Effector memory CD8-positive, alpha-beta T cell (primary cell): ENCODE measurements around the gene COL2A1.

Source experiments
- ATAC-seq: fragments of 150-1000 bp; cut with Tn5 transposase; replicated peaks from 2 replicates; pipeline ENCODE4 v1.10.0; 2021; ENCODE audit warnings: mild to moderate bottlenecking, moderate library complexity
- DNase-seq, 3 experiments: peaks; one replicate each; pipeline ENCODE4 v3.0.0; 2021
- H3K27ac Mint-ChIP-seq, 2 donors: one replicate each; pipeline ENCODE4 v1.8.0; 2022; ENCODE audit warnings: mild to moderate bottlenecking in 2 of 2, mixed read lengths in 2 of 2, moderate library complexity in 2 of 2
- H3K27me3 Mint-ChIP-seq, 2 donors: one replicate each; pipeline ENCODE4 v1.8.0; 2022; ENCODE audit warnings: mixed read lengths in 2 of 2
- H3K36me3 Mint-ChIP-seq: one replicate; pipeline ENCODE4 v1.8.0; 2022; ENCODE audit warnings: mild to moderate bottlenecking, moderate library complexity, mixed read lengths; ENCODE audit not compliant: insufficient read depth
- H3K4me1 Mint-ChIP-seq, 2 donors: one replicate each; pipeline ENCODE4 v1.8.0; 2022; ENCODE audit warnings: low read depth in 2 of 2, mixed read lengths in 2 of 2
- H3K4me3 Mint-ChIP-seq, 2 donors: one replicate each; pipeline ENCODE4 v1.8.0; 2022; ENCODE audit warnings: mild to moderate bottlenecking in 2 of 2, mixed read lengths in 2 of 2, moderate library complexity in 2 of 2
- H3K9me3 Mint-ChIP-seq, 2 donors: one replicate each; pipeline ENCODE4 v1.8.0; 2022; ENCODE audit warnings: mixed read lengths in 2 of 2

The COL2A1 gene

DNA sequence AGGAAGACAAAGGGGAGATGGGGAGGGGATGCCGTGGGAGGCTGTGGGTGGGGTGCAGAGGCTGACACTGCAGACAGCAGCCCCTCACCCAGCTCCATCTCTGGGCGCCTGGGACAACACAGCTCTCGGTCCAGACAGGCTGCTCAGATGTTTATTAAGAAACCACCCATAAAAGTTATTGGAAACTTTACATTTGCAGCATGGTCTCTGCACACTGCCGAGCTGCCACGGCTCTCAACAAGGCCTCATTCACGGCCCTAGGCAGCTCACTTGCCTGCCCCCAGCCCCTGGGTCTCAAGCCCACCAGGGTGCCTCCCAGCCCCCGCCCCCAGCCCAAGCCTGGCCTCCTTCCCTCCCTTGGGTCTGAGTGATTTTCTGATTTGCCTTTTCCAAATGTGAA lies 21.0 kb upstream of the COL2A1 start:
- no peak overlapping the region for H3K27ac Mint-ChIP-seq
- no peak for ATAC-seq
- no peak for DNase-seq
- H3K27me3 Mint-ChIP-seq: peaks cover 52 to 58% of the 10 kb centered on the region in 2 donors
- peaks cover 3% of the 10 kb centered on the region for H3K36me3 Mint-ChIP-seq
- no peak overlapping the region for H3K4me3 Mint-ChIP-seq
- H3K4me1 Mint-ChIP-seq: no peaks in the 10 kb centered on the region
- no peaks in the 10 kb centered on the region for H3K9me3 Mint-ChIP-seq

DNA sequence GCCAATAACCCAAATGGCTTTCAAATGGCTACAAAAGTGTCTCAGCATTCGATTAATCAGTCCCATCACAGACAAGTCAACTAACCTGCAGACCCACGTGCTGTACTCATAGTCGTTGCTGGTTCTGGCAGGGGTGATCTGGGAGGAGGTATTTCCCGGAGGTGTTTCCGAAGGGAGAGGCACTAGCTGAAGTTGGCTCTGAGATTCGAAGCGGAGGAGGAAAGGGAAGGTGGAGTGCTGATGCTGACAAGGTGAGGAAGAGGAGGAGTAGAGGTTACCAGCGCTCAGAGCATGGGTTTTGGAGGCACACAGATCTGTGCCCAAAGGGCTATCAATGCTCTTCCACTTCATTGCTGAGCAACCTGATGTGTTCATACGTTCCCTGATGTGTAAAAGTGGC lies 20.5 kb upstream of the COL2A1 start:
- Mint-ChIP-seq H3K36me3 (peaks cover 3% of the 10 kb centered on the region), H3K27me3 (peaks cover 56 to 57% of the 10 kb centered on the region in 2 donors), H3K4me3 (no peak overlapping the region), H3K9me3 (no peaks in the 10 kb centered on the region), H3K27ac (no peak overlapping the region), H3K4me1 (no peaks in the 10 kb centered on the region)
- DNase-seq (no peak), ATAC-seq (no peak)

DNA sequence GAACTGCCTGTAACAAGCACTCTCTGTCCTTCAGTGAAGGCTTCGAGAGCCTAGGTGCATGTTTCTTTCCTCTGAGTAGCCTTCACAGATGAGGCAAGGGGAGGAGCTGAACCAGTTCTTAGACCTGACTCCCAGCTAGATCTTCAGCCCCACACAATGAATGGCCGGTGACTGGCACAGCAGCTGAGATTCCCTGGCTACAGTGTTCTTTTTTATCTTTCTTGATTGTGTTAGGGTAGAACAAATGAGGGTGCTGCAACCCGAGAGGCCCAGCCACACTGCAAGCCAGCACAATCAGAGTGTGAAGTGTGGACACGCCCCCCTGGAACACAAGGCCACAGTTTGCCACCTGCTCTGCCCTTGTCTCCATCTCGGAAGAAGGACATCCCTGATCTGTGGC lies 19.1 kb upstream of the COL2A1 start:
- H3K27ac Mint-ChIP-seq: no peak overlapping the region
- H3K4me3 Mint-ChIP-seq: no peak overlapping the region
- H3K36me3 Mint-ChIP-seq: peaks cover 3% of the 10 kb centered on the region
- ATAC-seq (no peak), DNase-seq (no peak)
- no peaks in the 10 kb centered on the region for H3K4me1 Mint-ChIP-seq
- H3K9me3 Mint-ChIP-seq: no peaks in the 10 kb centered on the region
- peaks cover 63 to 66% of the 10 kb centered on the region in 2 donors for H3K27me3 Mint-ChIP-seq

DNA sequence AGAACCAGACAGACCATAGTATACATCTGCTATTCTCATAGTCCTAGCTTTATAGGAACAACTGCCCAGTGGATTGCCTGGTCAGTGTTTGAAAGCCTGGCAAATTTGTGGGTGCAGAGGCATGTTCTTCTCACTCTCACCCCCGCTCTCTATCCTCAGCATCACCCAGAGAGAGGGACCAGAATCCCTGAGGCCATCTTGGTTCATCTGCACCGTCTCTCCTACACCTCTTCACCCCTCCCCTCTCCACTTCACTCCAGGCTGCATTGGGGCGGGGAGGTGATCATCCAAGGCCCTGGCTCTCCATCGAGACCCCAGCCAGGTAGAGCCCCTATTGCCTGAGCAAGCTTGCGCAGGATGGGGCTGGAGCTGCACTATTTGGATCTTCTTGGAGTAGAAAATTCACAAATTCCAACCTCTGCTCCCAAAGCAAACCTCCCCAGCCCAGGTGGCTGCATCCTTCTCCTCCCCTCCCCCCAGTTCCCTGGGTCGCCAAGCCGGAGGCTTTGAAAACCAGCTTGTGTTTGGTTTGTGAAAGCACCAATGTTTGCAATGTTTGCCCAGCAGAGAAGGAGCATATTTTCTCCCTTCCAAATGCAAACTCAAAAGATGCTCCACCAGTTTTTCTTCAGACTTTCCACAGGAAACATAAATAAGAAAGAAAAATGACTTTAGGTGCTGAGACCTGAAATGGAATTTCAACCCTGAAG lies 18.6 kb upstream of the COL2A1 start:
- ATAC-seq (no peak), DNase-seq (no peak)
- H3K27ac Mint-ChIP-seq: no peak overlapping the region
- peaks cover 3% of the 10 kb centered on the region for H3K36me3 Mint-ChIP-seq
- peaks cover 66% of the 10 kb centered on the region in 2 donors for H3K27me3 Mint-ChIP-seq
- H3K4me3 Mint-ChIP-seq: no peak overlapping the region
- no peaks in the 10 kb centered on the region for H3K9me3 Mint-ChIP-seq
- no peaks in the 10 kb centered on the region for H3K4me1 Mint-ChIP-seq

DNA sequence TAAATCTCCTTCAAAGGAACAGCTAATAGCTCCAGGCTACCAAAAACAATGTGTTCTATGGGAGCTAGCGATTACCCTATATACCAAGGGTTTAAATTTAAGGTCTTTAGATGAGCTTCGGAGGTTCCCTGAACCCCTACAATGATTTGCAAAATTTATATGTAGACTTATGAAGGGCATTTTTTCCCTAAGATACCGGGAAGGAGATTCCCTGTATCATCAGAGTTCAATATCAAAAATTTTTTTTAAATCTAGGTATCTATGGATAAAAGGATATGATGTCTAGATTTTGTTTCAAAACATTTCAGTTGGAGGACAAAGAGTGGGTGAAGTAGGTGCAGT lies 17.9 kb upstream of the COL2A1 start:
- Mint-ChIP-seq H3K4me3 (no peak overlapping the region), H3K4me1 (no peaks in the 10 kb centered on the region), H3K27me3 (peaks cover 65 to 66% of the 10 kb centered on the region in 2 donors), H3K36me3 (peaks cover 3% of the 10 kb centered on the region), H3K27ac (no peak overlapping the region), H3K9me3 (no peaks in the 10 kb centered on the region)
- no peak for ATAC-seq
- DNase-seq: no peak

DNA sequence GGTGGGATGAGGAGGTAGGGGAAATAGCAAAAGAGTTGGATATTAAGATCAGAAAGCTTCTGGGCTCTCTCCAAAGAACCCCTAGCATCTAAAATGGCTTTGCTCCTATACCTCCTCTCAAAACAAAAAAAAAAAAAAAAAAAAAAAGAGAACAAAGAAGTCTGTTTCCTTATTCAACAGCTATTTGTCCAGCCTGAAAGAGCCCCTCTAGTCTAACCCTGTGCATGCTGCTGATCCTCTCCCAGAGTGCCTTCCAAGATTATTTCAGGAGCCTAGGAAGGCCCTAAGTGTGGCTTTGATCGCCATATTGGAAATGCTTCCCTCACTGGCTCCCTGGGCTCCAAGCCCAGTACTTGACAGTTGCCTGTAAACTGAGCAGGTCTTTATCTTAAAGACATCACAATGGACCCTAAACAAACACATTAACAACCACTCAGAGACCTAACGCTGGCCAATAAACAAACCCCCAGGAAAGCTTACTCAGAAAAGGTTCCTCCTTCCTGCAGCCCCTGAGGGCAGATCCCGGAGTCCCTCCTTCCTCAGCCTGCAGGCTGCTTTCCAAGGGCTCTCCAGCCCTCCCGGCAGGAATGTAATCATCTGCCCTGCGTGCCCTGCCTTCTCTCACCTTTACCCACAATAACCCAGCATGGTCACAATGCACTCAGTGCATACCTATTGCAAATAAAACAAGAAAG lies 17.4 kb upstream of the COL2A1 start:
- H3K27ac Mint-ChIP-seq: no peak overlapping the region

DNA sequence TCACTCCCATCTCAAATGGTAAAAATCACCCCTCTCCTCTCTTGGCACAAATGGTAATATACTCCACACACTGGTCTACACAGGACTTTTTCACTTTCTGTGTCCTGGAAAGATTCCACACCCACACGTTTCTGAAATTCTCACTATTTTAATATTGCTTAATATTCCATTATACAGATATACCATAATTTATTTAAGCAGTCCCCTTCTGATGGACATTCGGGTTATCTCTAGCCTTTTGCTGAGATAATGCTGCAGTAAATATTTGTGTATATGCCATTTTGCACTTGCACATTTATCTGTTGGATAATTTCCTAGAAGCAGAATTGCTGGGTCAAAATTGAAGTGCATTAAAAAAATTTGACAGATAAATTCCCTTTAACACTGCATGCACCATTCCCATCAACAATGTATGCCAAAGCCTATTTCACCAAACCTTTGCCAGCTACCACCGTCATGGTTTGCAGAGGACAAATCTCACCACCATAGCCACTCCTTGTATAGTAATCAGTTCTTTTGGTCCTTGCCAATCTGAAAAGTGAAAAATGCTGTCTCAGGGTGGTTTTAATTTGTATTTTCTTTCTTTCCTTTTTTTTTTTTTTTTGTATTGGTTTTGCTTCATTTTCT lies 15.5 kb upstream of the COL2A1 start:
- ATAC-seq: no peak
- Mint-ChIP-seq H3K36me3 (peaks cover 3% of the 10 kb centered on the region), H3K27ac (no peak overlapping the region), H3K4me1 (no peaks in the 10 kb centered on the region), H3K4me3 (no peak overlapping the region), H3K9me3 (no peaks in the 10 kb centered on the region), H3K27me3 (peaks cover 52 to 75% of the 10 kb centered on the region in 2 donors)
- no peak for DNase-seq

More for the DNA sequence above, 17.4 kb upstream of the COL2A1 start:
- Mint-ChIP-seq H3K27me3 (peaks cover 61 to 68% of the 10 kb centered on the region in 2 donors), H3K4me3 (no peak overlapping the region), H3K4me1 (no peaks in the 10 kb centered on the region), H3K9me3 (no peaks in the 10 kb centered on the region), H3K36me3 (peaks cover 3% of the 10 kb centered on the region)
- ATAC-seq: no peak
- DNase-seq: no peak

DNA sequence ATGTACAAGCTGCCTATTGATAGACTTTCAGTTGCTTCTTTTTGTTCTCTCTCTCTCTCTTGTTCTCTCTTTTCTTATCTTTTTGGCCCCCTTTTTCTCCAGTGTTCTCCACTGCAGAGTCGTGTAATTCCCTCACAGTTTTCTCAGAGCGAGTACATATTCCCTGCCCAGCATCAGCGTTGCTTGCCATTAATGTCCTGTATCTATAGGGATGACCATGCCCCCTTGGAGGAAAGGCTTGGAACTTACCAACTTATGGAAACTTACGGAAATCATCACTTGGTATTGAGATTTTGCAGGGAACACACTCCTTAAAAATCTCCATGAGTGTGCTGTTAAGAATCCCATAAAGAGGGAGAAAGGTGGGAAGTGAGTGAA lies 14.3 kb upstream of the COL2A1 start:
- H3K9me3 Mint-ChIP-seq: no peaks in the 10 kb centered on the region
- ATAC-seq (no peak), DNase-seq (no peak)
- H3K36me3 Mint-ChIP-seq: no peaks in the 10 kb centered on the region
- H3K4me3 Mint-ChIP-seq: no peak overlapping the region
- no peaks in the 10 kb centered on the region for H3K4me1 Mint-ChIP-seq
- H3K27me3 Mint-ChIP-seq: peaks cover 51 to 80% of the 10 kb centered on the region in 2 donors
- H3K27ac Mint-ChIP-seq: no peak overlapping the region

DNA sequence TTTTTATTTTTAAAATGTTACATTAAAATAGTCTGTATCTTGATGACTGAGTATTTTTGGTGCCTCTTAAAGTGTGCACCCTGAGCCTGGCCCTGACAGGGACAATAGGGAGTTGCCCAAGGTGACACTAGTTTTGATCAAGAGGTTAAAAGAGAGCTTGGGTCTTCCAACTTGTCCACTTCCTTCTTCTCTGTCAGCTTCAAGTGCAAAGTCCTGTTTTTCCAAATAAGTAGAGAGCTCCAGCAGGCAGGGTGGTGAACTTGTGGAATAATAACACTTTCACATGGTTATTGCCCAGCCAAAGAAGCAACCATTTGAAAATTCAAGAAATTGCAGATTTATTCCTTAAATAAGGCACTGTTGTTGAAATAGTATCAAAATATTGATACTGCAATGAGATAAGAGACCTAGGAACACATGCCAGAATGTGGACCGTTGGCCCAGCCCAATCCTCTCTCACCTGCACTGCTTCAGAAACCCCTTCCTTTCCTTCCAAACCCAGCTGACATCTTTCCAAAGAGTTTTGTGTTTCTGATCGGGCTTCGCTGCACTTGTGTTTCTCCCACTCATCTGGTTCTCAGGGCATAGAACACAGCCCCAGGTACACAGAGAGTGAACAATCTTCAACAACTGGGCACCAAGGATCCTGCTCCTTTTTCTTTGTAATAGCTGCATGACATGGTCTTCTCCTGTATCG lies 13.8 kb upstream of the COL2A1 start:
- Mint-ChIP-seq H3K27ac (no peak overlapping the region), H3K4me1 (no peaks in the 10 kb centered on the region), H3K36me3 (no peaks in the 10 kb centered on the region), H3K27me3 (peaks cover 53 to 82% of the 10 kb centered on the region in 2 donors), H3K4me3 (no peak overlapping the region), H3K9me3 (no peaks in the 10 kb centered on the region)
- DNase-seq (no peak), ATAC-seq (no peak)

DNA sequence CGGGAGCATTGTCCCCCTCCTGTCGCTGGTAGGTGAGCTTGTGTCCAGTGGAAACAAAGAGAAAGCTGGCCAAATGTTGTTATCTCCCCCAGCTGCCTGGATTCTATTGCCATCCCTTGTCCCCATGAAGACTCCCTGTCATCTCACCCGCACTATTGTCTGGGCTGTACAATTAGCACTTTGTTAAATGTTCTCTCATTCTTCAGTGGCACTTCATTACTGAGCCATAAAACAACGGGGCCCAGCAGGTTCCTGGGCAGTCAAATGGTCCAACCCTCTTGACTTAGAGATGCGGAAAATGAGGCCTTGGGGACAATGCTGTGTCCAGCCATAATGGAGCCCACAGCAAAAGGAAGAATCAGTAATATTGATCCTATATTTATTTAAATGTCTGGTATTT lies 13.2 kb upstream of the COL2A1 start:
- DNase-seq (no peak), ATAC-seq (no peak)
- no peak overlapping the region for H3K27ac Mint-ChIP-seq
- H3K36me3 Mint-ChIP-seq: no peaks in the 10 kb centered on the region
- no peaks in the 10 kb centered on the region for H3K9me3 Mint-ChIP-seq
- H3K4me3 Mint-ChIP-seq: no peak overlapping the region
- peaks cover 47 to 82% of the 10 kb centered on the region in 2 donors for H3K27me3 Mint-ChIP-seq
- H3K4me1 Mint-ChIP-seq: no peaks in the 10 kb centered on the region

DNA sequence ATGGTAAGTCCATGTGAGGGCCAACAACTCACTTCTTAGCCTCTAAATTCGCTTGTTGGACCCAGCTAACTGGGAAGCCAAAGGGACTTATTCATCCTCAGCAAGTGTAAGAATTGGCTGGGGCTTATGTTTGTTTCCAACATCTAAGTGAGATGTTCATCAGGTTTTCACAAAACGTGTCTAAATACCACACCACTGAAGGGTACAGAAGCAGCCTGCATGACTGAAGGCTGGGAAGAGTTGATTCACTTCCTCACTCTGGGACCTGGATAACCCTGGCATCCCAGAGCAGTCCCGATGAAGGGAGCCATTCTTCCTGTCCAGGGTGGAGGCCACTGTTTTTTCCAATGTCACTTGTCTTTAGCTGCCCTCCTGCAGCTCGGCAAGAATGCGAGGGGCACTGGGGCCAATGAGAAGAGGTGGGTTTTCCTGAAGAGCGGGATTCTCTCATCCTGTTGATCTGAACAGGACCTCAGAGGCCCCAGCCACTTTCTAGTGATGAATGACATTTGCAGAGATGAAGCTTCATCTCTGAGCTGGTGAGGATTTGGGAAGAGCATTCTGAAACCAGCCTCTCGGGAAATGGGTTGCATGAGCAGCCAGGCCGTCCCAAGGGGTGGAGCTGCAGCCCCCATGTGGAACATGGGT lies 12.2 kb upstream of the COL2A1 start:
- Mint-ChIP-seq H3K27ac (no peak overlapping the region), H3K4me1 (no peaks in the 10 kb centered on the region), H3K27me3 (peaks cover 42 to 81% of the 10 kb centered on the region in 2 donors), H3K9me3 (no peaks in the 10 kb centered on the region), H3K36me3 (no peaks in the 10 kb centered on the region), H3K4me3 (no peak overlapping the region)
- DNase-seq: no peak
- no peak for ATAC-seq

DNA sequence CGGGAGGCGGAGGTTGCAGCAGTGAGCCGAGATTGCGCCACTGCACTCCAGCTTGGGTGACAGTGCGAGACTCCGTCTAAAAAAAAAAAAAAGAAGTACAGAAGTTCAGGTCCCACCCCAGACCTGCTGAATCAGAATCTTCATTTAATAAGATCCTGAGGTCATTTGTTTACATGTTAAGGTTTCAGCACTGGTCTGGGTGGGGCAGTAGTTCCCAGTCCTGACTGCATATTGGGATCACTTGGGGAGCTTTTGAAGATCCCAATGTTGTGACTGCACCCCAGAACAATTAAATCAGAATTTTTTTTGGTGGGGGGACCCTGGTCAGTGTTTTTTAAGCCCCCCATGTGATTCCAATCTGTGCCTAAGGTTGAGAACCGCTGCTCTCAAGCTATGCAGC lies 11.7 kb upstream of the COL2A1 start:
- ATAC-seq: no peak
- H3K4me1 Mint-ChIP-seq: no peaks in the 10 kb centered on the region
- H3K9me3 Mint-ChIP-seq: no peaks in the 10 kb centered on the region

DNA sequence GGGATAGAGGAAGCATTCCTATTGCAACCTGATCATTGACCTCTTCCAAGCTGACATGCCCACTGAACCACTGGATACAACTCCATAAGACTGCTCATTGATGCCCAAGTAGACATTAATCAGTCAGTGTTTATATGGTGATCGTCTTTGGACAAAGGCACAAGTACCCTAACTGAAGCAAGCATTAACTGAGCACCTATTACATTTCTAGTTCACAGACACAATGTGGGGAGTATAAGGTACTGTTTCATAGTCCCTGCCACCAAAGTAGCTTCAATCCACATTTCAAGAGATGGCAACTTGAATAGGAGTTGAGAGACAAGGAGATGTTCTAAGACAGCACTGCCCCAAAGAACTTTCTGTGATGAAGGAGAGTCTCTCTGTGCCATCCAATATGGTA lies 10.9 kb upstream of the COL2A1 start:
- DNase-seq: no peak
- peaks cover 46 to 87% of the 10 kb centered on the region in 2 donors for H3K27me3 Mint-ChIP-seq
- no peaks in the 10 kb centered on the region for H3K9me3 Mint-ChIP-seq
- no peaks in the 10 kb centered on the region for H3K4me1 Mint-ChIP-seq
- no peak overlapping the region for H3K4me3 Mint-ChIP-seq
- no peak overlapping the region for H3K27ac Mint-ChIP-seq
- no peak for ATAC-seq
- H3K36me3 Mint-ChIP-seq: no peaks in the 10 kb centered on the region

More for the DNA sequence above, 11.7 kb upstream of the COL2A1 start:
- Mint-ChIP-seq H3K4me3 (no peak overlapping the region), H3K27ac (no peak overlapping the region), H3K27me3 (peaks cover 44 to 81% of the 10 kb centered on the region in 2 donors), H3K36me3 (no peaks in the 10 kb centered on the region)
- DNase-seq: no peak
